Measurements from ENCODE around the gene DEFB121.
"Not testable (repeated sequence)": the region's sequence is repeated elsewhere in the genome, so short reads cannot be mapped to it uniquely, and the experiment has no call there.

DEFB121 gene

DNA sequence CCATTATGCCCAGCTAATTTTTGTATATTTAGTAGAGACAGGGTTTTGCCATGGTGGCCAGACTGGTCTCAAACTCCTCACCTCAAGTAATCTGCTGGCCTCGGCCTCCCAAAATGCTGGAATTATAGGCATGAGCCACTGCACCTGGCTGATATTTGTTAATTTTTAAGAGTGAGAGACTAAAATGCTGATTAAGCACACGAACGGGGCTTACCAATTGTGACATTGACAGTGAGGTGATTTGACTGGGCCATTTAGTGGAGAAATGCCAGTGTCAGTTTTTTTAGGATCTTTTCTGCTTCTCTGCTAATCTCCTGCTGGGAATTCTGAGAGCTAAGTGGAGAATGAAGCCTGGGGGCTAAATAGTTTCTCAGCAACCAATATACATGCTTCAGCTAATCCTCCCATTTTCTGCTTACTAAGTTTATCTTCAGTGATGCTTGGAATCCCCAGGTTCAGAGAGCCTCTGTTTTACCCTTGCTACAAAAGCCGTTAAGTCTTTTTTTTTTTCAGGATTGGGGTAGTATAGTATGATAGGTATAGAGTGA is 24.6 kb upstream of the DEFB121 start:
- no peak for DNase-seq (ENCODE audit: low read depth)
- TF ChIP-seq, protein P1, sequence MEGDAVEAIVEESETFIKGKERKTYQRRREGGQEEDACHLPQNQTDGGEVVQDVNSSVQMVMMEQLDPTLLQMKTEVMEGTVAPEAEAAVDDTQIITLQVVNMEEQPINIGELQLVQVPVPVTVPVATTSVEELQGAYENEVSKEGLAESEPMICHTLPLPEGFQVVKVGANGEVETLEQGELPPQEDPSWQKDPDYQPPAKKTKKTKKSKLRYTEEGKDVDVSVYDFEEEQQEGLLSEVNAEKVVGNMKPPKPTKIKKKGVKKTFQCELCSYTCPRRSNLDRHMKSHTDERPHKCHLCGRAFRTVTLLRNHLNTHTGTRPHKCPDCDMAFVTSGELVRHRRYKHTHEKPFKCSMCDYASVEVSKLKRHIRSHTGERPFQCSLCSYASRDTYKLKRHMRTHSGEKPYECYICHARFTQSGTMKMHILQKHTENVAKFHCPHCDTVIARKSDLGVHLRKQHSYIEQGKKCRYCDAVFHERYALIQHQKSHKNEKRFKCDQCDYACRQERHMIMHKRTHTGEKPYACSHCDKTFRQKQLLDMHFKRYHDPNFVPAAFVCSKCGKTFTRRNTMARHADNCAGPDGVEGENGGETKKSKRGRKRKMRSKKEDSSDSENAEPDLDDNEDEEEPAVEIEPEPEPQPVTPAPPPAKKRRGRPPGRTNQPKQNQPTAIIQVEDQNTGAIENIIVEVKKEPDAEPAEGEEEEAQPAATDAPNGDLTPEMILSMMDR (IDR thresholded peaks at IDR 0.05; ENCODE audit: control insufficient read depth, insufficient read depth, low read depth, low read length, missing control alignments) = no peak
- H3K4me3 ChIP-seq (ENCODE audit: control insufficient read depth, low read depth, low read length) = no peak overlapping the region

DNA sequence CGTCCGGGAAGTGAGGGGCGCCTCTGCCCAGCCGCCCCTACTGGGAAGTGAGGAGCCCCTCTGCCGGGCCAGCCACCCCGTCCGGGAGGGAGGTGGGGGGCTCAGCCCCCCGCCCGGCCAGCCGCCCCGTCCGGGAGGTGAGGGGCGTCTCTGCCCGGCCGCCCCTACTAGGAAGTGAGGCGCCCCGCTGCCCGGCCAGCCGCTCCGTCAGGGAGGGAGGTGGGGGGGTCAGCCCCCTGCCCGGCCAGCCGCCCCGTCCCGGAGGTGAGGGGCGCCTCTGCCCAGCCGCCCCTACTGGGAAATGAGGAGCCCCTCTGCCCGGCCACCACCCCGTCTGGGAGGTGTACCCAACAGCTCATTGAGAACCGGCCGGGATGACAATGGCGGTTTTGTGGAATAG is 21.6 kb upstream of the DEFB121 start:
- not testable (repeated sequence) for DNase-seq (ENCODE audit: low read depth); H3K4me3 ChIP-seq (ENCODE audit: control insufficient read depth, low read depth, low read length)

DNA sequence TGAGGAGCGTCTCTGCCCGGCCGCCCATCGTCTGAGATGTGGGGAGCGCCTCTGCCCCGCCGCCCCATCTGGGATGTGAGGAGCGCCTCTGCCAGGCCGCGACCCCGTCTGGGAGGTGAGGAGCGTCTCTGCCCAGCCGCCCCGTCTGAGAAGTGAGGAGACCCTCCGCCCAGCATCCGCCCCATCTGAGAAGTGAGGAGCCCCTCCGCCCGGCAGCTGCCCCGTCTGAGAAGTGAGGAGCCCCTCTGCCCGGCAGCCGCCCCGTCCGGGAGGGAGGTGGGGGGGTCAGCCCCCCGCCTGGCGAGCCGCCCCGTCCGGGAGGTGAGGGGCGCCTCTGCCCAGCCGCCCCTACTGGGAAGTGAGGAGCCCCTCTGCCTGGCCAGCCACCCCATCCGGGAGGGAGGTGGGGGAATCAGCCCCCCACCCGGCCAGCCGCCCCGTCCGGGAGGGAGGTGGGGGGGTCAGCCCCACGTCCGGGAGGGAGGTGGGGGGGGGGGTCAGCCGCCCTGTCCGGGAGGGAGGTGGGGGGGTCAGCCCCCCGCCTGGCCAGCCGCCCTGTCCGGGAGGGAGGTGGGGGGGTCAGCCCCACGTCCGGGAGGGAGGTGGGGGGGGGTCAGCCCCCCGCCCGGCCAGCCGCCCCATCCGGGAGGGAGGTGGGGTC is 21.0 kb upstream of the DEFB121 start:
- not testable (repeated sequence) for DNase-seq (ENCODE audit: low read depth); H3K4me3 ChIP-seq (ENCODE audit: control insufficient read depth, low read depth, low read length)

DNA sequence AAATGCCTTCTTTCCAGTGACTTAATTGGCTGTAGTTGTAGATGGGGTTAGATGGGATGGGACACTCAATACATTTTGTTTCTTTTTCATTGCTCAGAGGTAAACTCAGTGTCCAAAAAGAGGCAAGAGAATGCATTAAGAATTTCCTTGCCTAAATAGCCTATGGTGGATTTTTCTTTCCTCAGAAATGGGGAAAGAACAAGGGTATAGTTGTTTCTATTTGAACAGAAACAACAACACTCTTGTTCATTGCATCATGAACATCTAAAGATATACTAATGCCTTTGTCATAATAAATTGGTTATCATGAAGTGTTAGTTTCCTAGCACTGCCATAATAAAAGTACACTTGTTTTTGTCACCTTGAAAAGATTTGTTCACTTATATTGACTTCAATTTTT is 19.8 kb upstream of the DEFB121 start:
- H3K4me3 ChIP-seq (ENCODE audit: control insufficient read depth, low read depth, low read length) = no peak overlapping the region
- no peak for DNase-seq (ENCODE audit: low read depth)
- TF ChIP-seq, protein P1 (IDR thresholded peaks at IDR 0.05; ENCODE audit: control insufficient read depth, insufficient read depth, low read depth, low read length, missing control alignments) = no peak

DNA sequence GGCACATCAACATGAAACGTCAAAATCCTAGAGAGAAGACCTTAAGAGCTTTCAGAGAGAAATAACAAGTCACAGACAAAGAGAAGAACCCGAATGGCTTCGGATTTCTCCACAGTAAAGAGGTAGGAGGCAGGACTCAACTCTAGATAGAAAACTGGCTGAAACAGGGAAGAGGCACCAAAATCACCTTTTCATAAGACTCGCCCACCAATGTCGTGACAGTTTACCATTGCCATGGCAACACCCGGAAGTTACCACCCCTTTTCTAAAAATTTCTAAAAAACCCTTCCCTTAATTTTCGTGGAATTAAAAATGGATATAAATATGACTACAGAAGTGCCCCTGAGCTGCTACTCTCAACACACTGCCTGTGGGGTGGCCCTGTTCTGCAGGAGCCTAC is 12.3 kb upstream of the DEFB121 start:
- TF ChIP-seq, protein P1 (IDR thresholded peaks at IDR 0.05; ENCODE audit: control insufficient read depth, insufficient read depth, low read depth, low read length, missing control alignments) = no peak
- no peak for DNase-seq (ENCODE audit: low read depth)
- H3K4me3 ChIP-seq (ENCODE audit: control insufficient read depth, low read depth, low read length) = no peak overlapping the region

DNA sequence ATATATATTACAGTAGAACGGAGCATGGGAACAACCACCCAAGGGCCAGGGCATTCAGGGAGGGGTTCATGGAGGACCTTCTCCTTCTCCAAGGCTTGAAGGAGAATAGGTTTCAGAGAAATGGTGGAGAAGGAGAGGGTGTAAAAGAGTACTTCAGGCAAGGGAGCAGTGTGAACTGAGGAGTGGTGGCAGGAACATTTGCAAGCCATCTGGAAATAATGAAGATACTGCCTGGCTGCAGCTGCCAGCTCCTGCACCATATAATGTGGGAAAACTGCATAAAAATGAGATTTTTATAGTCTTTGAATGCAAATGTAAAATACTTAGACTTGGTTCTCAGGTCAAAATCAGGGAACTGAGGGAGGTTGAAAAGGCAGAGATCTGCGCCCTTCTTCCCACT is 9.6 kb upstream of the DEFB121 start:
- no peak for DNase-seq (ENCODE audit: low read depth)
- H3K4me3 ChIP-seq (ENCODE audit: control insufficient read depth, low read depth, low read length) = no peak overlapping the region
- TF ChIP-seq, protein P1 (IDR thresholded peaks at IDR 0.05; ENCODE audit: control insufficient read depth, insufficient read depth, low read depth, low read length, missing control alignments) = no peak

DNA sequence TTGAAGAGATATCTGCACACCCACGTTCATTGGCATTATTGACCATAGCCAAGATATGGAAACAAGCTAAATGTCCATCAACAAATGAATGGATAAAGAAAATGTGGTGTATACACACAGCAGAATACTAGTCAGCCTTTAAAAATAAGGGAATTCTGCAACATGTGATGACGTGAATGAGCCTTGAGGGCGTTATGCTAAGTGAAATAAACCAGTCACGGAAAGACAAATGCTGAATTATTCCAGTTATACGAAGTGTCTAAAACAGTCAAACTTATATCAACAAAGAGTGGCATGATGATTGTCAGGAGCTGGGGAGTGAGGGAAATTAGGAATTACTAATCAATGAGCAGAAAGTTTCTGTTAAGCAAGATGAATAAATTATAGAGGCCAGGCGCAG is 8.4 kb upstream of the DEFB121 start:
- DNase-seq (ENCODE audit: low read depth) = no peak
- TF ChIP-seq, protein P1 (IDR thresholded peaks at IDR 0.05; ENCODE audit: control insufficient read depth, insufficient read depth, low read depth, low read length, missing control alignments) = no peak
- no peak overlapping the region for H3K4me3 ChIP-seq (ENCODE audit: control insufficient read depth, low read depth, low read length)

DNA sequence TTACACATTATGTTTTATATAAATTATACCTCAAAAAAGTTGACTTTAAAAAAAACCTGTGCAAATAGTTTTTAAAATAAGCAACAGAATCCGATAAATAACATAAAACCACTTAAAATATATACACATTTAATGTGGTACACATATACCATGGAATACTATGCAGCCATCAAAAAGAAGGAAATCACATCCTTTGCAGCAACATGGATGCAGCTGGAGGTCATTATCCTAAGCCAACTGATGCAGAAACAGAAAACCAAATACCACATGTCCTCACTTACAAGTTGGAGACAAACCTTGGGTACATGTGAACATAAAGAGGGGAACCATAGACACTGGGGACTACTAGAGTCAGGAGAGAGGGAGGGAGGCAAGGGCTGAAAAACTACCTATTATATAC is 4.0 kb upstream of the DEFB121 start:
- H3K4me3 ChIP-seq (ENCODE audit: control insufficient read depth, low read depth, low read length) = no peak overlapping the region
- TF ChIP-seq, protein P1 (IDR thresholded peaks at IDR 0.05; ENCODE audit: control insufficient read depth, insufficient read depth, low read depth, low read length, missing control alignments) = no peak
- no peak for DNase-seq (ENCODE audit: low read depth)
